Measurements from ENCODE around the gene IKZF1.

- no peak for TF ChIP-seq CTCF (IDR thresholded peaks at IDR 0.05; ENCODE audit: insufficient read depth, low read depth, low read length)
- TF ChIP-seq EZH2 (IDR thresholded peaks at IDR 0.05; ENCODE audit: insufficient read depth, low read length), result no peak
These were observed 121.9 kb downstream of the IKZF1 start for GRCh38 chr7:50426280-50427045.
